Subcutaneous abdominal adipose tissue (tissue), 5 donors: ENCODE measurements around the gene MACROD2.
"Not testable (repeated sequence)": the region's sequence is repeated elsewhere in the genome, so short reads cannot be mapped to it uniquely, and the experiment has no call there.

Source experiments
- H3K27ac ChIP-seq: one replicate; pipeline ENCODE4 v1.7.0; 2013; ENCODE audit warnings: low read depth, mild to moderate bottlenecking, inconsistent platforms, low read length, moderate library complexity
- H3K27me3 ChIP-seq, 5 donors: one replicate each; pipeline ENCODE4 v1.7.0; 2013; ENCODE audit warnings: low read length in 5 of 5, inconsistent platforms in 1 of 5; ENCODE audit not compliant: control insufficient read depth in 5 of 5, insufficient read depth in 4 of 5
- H3K36me3 ChIP-seq, 5 donors: one replicate each; pipeline ENCODE4 v1.7.0; 2013; ENCODE audit warnings: low read length in 5 of 5; ENCODE audit not compliant: control insufficient read depth in 5 of 5, insufficient read depth in 5 of 5
- H3K4me1 ChIP-seq, 5 donors: one replicate each; pipeline ENCODE4 v1.7.0; 2013; ENCODE audit warnings: low read length in 5 of 5, mild to moderate bottlenecking in 3 of 5, moderate library complexity in 1 of 5; ENCODE audit not compliant: control insufficient read depth in 5 of 5, insufficient read depth in 5 of 5
- H3K4me3 ChIP-seq, 5 donors: one replicate each; pipeline ENCODE4 v1.7.0; 2013; ENCODE audit warnings: low read length in 5 of 5, low read depth in 1 of 5
- H3K9ac ChIP-seq, 5 donors: one replicate each; pipeline ENCODE4 v1.7.0; 2013; ENCODE audit warnings: low read length in 5 of 5, mild to moderate bottlenecking in 4 of 5, moderate library complexity in 3 of 5
- H3K9me3 ChIP-seq, 5 donors: one replicate each; pipeline ENCODE4 v1.7.0; 2013; ENCODE audit warnings: low read length in 5 of 5; ENCODE audit not compliant: control insufficient read depth in 5 of 5
- donor health status: healthy.
- donor health status: healthy.
- donor health status: healthy.
- donor health status: healthy.
- donor health status: healthy.

Gene MACROD2

DNA sequence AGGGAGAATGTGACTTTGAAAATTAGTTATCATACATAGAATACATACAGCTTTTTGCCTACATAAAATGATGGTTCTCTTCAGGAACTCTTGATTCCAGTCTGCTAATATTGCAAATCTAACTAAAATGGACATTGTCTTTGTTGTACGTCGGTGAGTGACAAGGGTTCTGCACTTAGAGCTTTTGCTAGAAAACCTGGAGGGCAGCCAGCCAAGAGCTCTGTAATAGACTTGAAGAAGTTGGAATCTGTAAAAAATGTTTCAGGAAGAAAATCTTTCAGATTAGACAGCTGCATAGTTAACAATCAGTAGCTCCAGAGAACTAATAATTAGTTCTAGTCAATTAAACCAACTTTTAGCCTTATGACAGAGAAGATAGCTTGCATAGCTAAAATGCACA, 203.8 kb downstream of the MACROD2 start:
- H3K4me3 ChIP-seq: no peak overlapping the region
- no peaks in the 10 kb centered on the region for H3K27me3 ChIP-seq
- no peak overlapping the region for H3K9ac ChIP-seq
- H3K36me3 ChIP-seq: no peaks in the 10 kb centered on the region
- H3K4me1 ChIP-seq: peaks cover 0 to 7% (median 0%) of the 10 kb centered on the region in 5 donors
- H3K9me3 ChIP-seq: peaks cover 0 to 7% (median 7%) of the 10 kb centered on the region in 5 donors
- no peak overlapping the region for H3K27ac ChIP-seq

DNA sequence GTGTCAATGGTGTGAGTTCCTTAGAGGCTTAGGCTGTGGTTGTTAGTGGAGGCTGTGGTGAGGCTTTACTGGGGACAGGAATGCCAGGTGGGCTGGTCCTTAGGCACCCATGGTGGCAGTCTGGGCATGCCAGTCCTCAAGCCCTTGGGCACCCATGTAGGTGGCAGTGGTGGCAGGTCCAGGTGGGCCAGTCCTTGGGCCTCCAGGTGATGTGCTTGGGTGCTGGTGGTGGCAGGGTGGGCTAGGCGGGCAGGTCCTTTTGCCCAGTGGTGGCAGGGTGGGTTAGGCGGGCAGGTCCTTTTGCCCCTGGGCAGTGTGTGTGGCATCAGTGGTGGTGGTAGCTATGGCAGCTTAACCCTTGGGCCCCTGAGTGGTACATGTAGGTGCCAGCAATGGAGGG, 208.3 kb downstream of the MACROD2 start:
- H3K36me3 ChIP-seq: no peaks in the 10 kb centered on the region
- H3K9ac ChIP-seq: no peak overlapping the region
- H3K4me1 ChIP-seq: no peaks in the 10 kb centered on the region
- H3K27me3 ChIP-seq: no peaks in the 10 kb centered on the region
- peaks cover 0 to 8% (median 7%) of the 10 kb centered on the region in 5 donors for H3K9me3 ChIP-seq
- H3K4me3 ChIP-seq: no peak overlapping the region
- no peak overlapping the region for H3K27ac ChIP-seq

DNA sequence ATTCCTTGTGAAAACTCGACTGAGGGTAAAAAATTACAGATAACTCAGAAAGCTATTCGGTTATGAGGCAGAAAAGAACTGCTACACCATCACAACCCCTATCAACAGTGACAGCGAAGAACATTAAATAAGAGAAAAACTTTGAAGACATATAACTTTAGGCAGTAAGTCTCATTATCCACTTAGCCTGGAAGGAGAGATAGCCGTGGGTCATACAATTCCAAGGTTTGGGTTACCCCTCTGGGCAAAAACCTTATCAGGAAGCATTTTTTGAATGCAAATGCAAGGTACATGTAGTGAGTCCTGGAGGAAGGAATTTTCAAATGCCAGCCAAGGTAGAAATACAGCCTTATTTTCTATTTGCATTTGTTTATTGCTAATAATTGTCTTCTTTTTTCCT, 212.3 kb downstream of the MACROD2 start:
- no peak overlapping the region for H3K27ac ChIP-seq
- H3K9ac ChIP-seq: no peak overlapping the region
- H3K36me3 ChIP-seq: no peaks in the 10 kb centered on the region
- no peaks in the 10 kb centered on the region for H3K4me1 ChIP-seq
- no peak overlapping the region for H3K4me3 ChIP-seq
- peaks cover 0 to 8% (median 7%) of the 10 kb centered on the region in 5 donors for H3K9me3 ChIP-seq
- no peaks in the 10 kb centered on the region for H3K27me3 ChIP-seq

DNA sequence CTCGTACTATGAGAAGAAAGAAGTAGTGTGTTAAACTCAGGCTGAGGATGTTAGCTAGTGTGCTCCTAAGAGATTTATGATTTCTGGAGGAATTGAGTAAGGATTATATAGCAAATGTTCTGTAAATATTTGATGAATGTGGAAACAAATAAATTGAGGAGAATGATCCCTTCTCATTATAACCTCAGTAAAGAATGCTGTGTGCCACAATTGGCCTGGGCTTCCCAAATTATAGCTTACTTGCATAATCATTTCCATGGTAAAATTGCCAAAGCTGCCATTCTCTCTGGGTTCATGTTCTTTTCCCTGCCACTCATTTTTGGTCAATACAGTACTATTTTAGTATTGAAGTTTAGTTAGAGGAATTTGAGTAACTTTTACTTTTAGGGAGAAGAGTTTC, 213.6 kb downstream of the MACROD2 start:
- H3K9me3 ChIP-seq: peaks cover 0 to 3% (median 2%) of the 10 kb centered on the region in 5 donors
- H3K36me3 ChIP-seq: no peaks in the 10 kb centered on the region
- H3K4me3 ChIP-seq: no peak overlapping the region
- H3K9ac ChIP-seq: no peak overlapping the region
- H3K4me1 ChIP-seq: no peaks in the 10 kb centered on the region
- H3K27me3 ChIP-seq: no peaks in the 10 kb centered on the region
- no peak overlapping the region for H3K27ac ChIP-seq

GRCh38 chr20:14210146-14210545, 214.8 kb downstream of the MACROD2 start:
- H3K9me3 ChIP-seq: no peaks in the 10 kb centered on the region
- H3K27me3 ChIP-seq: no peaks in the 10 kb centered on the region
- H3K27ac ChIP-seq: no peak overlapping the region
- H3K4me1 ChIP-seq: no peaks in the 10 kb centered on the region
- H3K36me3 ChIP-seq: no peaks in the 10 kb centered on the region
- H3K4me3 ChIP-seq: no peak overlapping the region
- H3K9ac ChIP-seq: no peak overlapping the region

DNA sequence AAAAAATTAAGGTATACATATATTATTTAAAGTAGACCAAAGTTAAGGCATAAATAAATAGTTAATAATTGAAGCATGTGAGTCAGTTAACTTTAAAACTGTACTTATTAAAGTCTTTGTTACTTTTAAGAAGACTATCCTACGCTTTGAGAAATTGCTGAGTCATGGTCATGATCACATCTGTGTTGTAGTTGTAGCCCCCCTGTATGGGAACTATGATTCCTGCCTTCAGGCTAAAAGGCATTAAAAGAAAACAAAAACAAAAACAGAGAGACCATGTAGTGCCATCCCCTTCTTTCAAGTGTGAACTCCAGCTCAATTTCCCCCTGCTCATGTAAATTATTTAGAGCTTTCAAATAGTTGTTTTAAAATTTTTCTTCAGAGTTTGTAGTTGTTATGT, 218.7 kb downstream of the MACROD2 start:
- H3K4me1 ChIP-seq: no peaks in the 10 kb centered on the region
- H3K9ac ChIP-seq: no peak overlapping the region
- no peaks in the 10 kb centered on the region for H3K9me3 ChIP-seq
- no peaks in the 10 kb centered on the region for H3K36me3 ChIP-seq
- no peak overlapping the region for H3K4me3 ChIP-seq
- no peaks in the 10 kb centered on the region for H3K27me3 ChIP-seq
- H3K27ac ChIP-seq: no peak overlapping the region

DNA sequence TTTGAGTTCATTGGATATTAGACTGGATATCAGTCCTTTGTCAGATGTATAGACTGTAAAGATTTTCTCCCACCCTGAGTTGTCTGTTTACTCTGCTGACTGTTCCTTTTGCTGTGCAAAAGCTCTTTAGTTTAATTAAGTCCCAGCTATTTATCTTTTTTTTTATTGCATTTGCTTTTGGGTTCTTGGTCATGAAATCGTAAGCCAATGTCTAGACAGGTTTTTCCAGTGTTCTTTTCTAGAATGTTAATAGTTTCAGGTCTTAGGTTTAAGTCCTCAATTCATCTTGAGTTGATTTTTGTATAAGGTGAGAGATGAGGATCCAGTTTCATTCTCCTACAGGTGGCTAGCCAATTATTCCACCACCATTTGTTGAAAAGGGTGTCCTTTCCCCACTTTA, 220.6 kb downstream of the MACROD2 start:
- not testable (repeated sequence) for H3K4me3 ChIP-seq, H3K27ac ChIP-seq, H3K4me1 ChIP-seq, H3K9ac ChIP-seq, H3K36me3 ChIP-seq, H3K27me3 ChIP-seq, H3K9me3 ChIP-seq

DNA sequence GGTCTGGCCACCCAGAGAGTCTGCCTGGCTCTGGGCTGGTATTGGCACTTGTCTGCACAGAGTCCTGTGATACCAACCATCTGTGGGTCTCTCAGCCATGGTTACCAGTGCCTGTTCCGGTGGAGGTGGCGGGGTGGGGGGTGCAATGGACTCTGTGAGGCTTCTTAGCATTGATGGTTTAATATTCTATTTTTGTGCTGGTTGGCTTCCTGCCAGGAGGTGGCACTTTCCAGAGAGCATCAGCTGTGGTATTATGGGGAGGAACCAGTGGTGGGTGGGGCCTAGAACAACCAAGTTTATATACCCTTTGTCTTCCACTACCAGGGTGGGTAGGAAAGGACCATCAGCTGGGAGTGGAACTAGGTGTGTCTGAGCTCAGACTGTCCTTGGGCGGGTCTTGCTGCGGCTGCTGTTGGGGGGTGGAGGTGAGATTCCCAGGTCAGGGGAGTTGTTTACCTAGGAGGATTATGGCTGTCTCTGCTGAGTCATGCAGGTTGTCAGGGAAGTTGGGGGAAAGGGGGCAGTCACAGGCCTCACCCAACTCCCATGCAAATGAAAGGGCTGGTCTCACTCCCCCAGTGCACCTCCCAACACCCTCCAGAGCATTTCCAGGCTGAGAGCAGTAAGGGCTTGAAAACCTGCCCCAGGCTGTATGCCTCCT, 224.6 kb downstream of the MACROD2 start:
- no peak overlapping the region for H3K9ac ChIP-seq
- H3K4me3 ChIP-seq: no peak overlapping the region
- no peaks in the 10 kb centered on the region for H3K27me3 ChIP-seq
- H3K9me3 ChIP-seq: no peaks in the 10 kb centered on the region
- no peaks in the 10 kb centered on the region for H3K36me3 ChIP-seq
- H3K4me1 ChIP-seq: no peaks in the 10 kb centered on the region
- H3K27ac ChIP-seq: no peak overlapping the region

- Histone ChIP-seq H3K27ac (no peak overlapping the region), H3K9ac (no peak overlapping the region), H3K4me3 (no peak overlapping the region), H3K27me3 (no peaks in the 10 kb centered on the region), H3K9me3 (no peaks in the 10 kb centered on the region), H3K4me1 (peaks cover 0 to 1% (median 0%) of the 10 kb centered on the region in 5 donors), H3K36me3 (no peaks in the 10 kb centered on the region)
Measured at GRCh38 chr20:14220986-14221385, 225.7 kb downstream of the MACROD2 start.

- H3K36me3 ChIP-seq: no peaks in the 10 kb centered on the region
- no peak overlapping the region for H3K9ac ChIP-seq
- peaks cover 0 to 3% (median 0%) of the 10 kb centered on the region in 5 donors for H3K4me1 ChIP-seq
- no peaks in the 10 kb centered on the region for H3K27me3 ChIP-seq
- no peaks in the 10 kb centered on the region for H3K9me3 ChIP-seq
- H3K27ac ChIP-seq: no peak overlapping the region
- H3K4me3 ChIP-seq: no peak overlapping the region
Measured at GRCh38 chr20:14223806-14224205, 228.5 kb downstream of the MACROD2 start.
